Neural cell (in vitro differentiated cells): ENCODE data around the gene OGA. TPM values are rescaled to one million over a fixed set of nuclear protein-coding genes. Genes with fewer than 3 reads are reported as not detected.

Experiments used
- H2AFZ ChIP-seq: fragments of 200-600, 300-800 bp; sonication (generic), shearing (Covaris generic); 2 replicates; pipeline ENCODE4 v1.6.0; 2014; ENCODE audit warnings: low read depth, mild to moderate bottlenecking, antibody characterized with exemption, low read length, moderate library complexity
- H3F3A ChIP-seq: fragments of 200-600 bp; shearing (Covaris generic); 2 replicates; pipeline ENCODE4 v1.6.1; 2016; ENCODE audit warnings: mild to moderate bottlenecking, moderate library complexity, mixed read lengths, antibody characterized with exemption, low read length; ENCODE audit not compliant: insufficient read depth, poor library complexity, severe bottlenecking
- H3K27ac ChIP-seq: fragments of 200-600, 300-800 bp; sonication (generic), shearing (Covaris generic); 2 replicates; pipeline ENCODE4 v1.5.1; 2014; ENCODE audit warnings: mild to moderate bottlenecking, low read length, moderate library complexity
- H3K27me3 ChIP-seq: fragments of 300-800, 200-600 bp; sonication (generic), shearing (Covaris generic); 2 replicates; pipeline ENCODE4 v1.6.0; 2014; ENCODE audit warnings: mild to moderate bottlenecking, low read depth, low read length, moderate library complexity; ENCODE audit not compliant: insufficient read depth
- H3K36me3 ChIP-seq: fragments of 300-800, 200-600 bp; sonication (generic), shearing (Covaris generic); 2 replicates; pipeline ENCODE4 v1.5.1; 2014; ENCODE audit warnings: mild to moderate bottlenecking, antibody characterized with exemption, low read length, moderate library complexity; ENCODE audit not compliant: insufficient read depth
- H3K4me2 ChIP-seq: fragments of 300-800, 200-600 bp; sonication (generic), shearing (Covaris generic); 2 replicates; pipeline ENCODE4 v1.6.0; 2014; ENCODE audit warnings: mild to moderate bottlenecking, low read length
- H3K4me3 ChIP-seq: fragments of 300-800, 200-600 bp; sonication (generic), shearing (Covaris generic); 2 replicates; pipeline ENCODE4 v1.5.1; 2014; ENCODE audit warnings: mild to moderate bottlenecking, low read length, moderate library complexity
- H3K79me2 ChIP-seq: fragments of 200-600 bp; shearing (Covaris generic); replicated peaks from 2 replicates; pipeline ENCODE4 v1.6.0; 2014; ENCODE audit warnings: mild to moderate bottlenecking, low read length, moderate library complexity; ENCODE audit not compliant: insufficient read depth
- H3K9ac ChIP-seq: fragments of 300-800, 200-600 bp; sonication (generic), shearing (Covaris generic); 2 replicates; pipeline ENCODE4 v1.6.1; 2016; ENCODE audit warnings: mild to moderate bottlenecking, low read length, mixed read lengths
- H3K9me2 ChIP-seq: fragments of 200-600 bp; shearing (Covaris generic); 2 replicates; pipeline ENCODE4 v1.6.1; 2016; ENCODE audit warnings: mild to moderate bottlenecking, low read length, mixed read lengths; ENCODE audit not compliant: insufficient read depth
- H3K9me3 ChIP-seq: fragments of 200-600, 300-800 bp; sonication (generic), shearing (Covaris generic); 2 replicates; pipeline ENCODE4 v1.6.1; 2016; ENCODE audit warnings: mild to moderate bottlenecking, mixed run types, low read length, moderate library complexity, mixed read lengths
- H4K20me1 ChIP-seq: fragments of 200-600 bp; shearing (Covaris generic); 2 replicates; pipeline ENCODE4 v1.6.1; 2016; ENCODE audit warnings: mild to moderate bottlenecking, mixed run types; ENCODE audit not compliant: insufficient read depth
- EP300 ChIP-seq: fragments of 450-650 bp; conservative IDR thresholded peaks from 2 replicates; pipeline ENCODE4 v1.6.1; 2014; ENCODE audit warnings: antibody characterized with exemption, mild to moderate bottlenecking, moderate library complexity; ENCODE audit not compliant: poor library complexity, severe bottlenecking
- EZH2 ChIP-seq: fragments of 200-600, 300-800 bp; shearing (Covaris generic), sonication (generic); IDR thresholded peaks from 2 replicates; pipeline ENCODE4 v1.6.1; 2014; ENCODE audit warnings: antibody characterized with exemption, low read length, borderline replicate concordance, mild to moderate bottlenecking; ENCODE audit not compliant: insufficient read depth, poor library complexity, severe bottlenecking
- MXI1 ChIP-seq: fragments of 450-650 bp; conservative IDR thresholded peaks from 2 replicates; pipeline ENCODE4 v1.6.1; 2014; ENCODE audit warnings: antibody characterized with exemption, mild to moderate bottlenecking; ENCODE audit not compliant: poor library complexity, severe bottlenecking
- POLR2AphosphoS5 ChIP-seq: IDR thresholded peaks from 2 replicates; pipeline ENCODE4 v1.6.1; 2012
- RAD21 ChIP-seq: fragments of 450-650 bp; conservative IDR thresholded peaks from 2 replicates; pipeline ENCODE4 v1.6.1; 2014; ENCODE audit warnings: antibody characterized with exemption, mild to moderate bottlenecking, moderate library complexity
- REST ChIP-seq: IDR thresholded peaks from 2 replicates; pipeline ENCODE4 v1.6.1; 2012; ENCODE audit warnings: borderline replicate concordance
- SMC3 ChIP-seq: fragments of 450-650 bp; conservative IDR thresholded peaks from 2 replicates; pipeline ENCODE4 v1.6.1; 2014; ENCODE audit warnings: antibody characterized with exemption, mild to moderate bottlenecking, moderate library complexity; ENCODE audit not compliant: poor library complexity
- TAF1 ChIP-seq: IDR thresholded peaks from 2 replicates; pipeline ENCODE4 v1.6.1; 2012; ENCODE audit warnings: low read depth
- polyA plus RNA-seq: library from polyadenylated mRNA; depleted of rRNA; stranded (reverse); fragments of >200 nt; gene quantifications from 2 replicates; pipeline ENCODE4 v1.2.3, GENCODE V29; 2014
- TF ChIP-seq, protein P1 (sequence below): fragments of 450-650 bp; IDR thresholded peaks from 2 replicates; pipeline ENCODE4 v1.5.1; 2014; ENCODE audit warnings: antibody characterized with exemption, mild to moderate bottlenecking, moderate library complexity; ENCODE audit not compliant: poor library complexity, severe bottlenecking

OGA gene
- polyA plus RNA-seq, 1 donor from 2014 or later: 357 TPM

DNA sequence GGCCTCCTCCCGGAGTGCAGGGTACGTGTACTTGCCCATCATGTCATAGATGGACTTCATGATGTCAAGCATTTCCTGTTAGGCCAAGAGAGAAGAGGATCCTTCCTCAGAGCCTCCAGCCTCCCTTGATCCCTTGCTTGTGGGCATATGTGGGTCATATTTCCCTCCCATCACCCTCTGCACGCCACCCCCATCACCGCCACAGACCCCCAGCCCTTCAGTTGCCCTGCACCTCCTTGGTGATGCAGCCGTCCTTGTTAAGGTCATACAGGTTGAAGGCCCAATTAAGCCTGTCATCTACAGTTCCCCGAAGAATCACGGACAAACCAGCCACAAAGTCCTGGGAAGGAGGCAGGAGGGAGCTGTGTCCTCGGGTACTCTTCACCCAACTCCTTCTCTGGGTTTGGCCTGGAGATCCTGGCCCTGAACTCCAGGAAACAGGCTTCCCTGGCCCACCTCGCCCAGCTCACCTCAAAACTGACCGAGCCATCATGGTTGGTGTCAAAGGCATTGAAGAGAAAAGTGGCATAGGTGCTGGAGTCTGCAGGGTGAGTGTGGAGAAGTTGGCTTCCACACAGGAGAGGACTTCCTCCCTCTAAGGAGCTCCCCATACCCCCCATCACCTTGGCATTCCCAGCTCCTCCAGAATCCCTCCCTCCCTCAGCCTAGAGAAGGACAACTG is 9.8 kb upstream of the OGA start:
- Histone ChIP-seq H3K27ac (no peak overlapping the region), H2AFZ (no peak overlapping the region), H3K9me2 (no peaks in the 10 kb centered on the region), H3K4me2 (no peak overlapping the region), H3K4me3 (no peak overlapping the region), H3K79me2 (no peaks in the 10 kb centered on the region), H3K9me3 (no peaks in the 10 kb centered on the region), H4K20me1 (no peaks in the 10 kb centered on the region), H3K36me3 (no peaks in the 10 kb centered on the region), H3K27me3 (no peaks in the 10 kb centered on the region), H3K9ac (no peak overlapping the region), H3F3A (no peaks in the 10 kb centered on the region)
- TF ChIP-seq EZH2 (no peak), REST (no peak), SMC3 (no peak), MXI1 (no peak), EP300 (no peak), POLR2AphosphoS5 (no peak)
- TF ChIP-seq, protein P1, sequence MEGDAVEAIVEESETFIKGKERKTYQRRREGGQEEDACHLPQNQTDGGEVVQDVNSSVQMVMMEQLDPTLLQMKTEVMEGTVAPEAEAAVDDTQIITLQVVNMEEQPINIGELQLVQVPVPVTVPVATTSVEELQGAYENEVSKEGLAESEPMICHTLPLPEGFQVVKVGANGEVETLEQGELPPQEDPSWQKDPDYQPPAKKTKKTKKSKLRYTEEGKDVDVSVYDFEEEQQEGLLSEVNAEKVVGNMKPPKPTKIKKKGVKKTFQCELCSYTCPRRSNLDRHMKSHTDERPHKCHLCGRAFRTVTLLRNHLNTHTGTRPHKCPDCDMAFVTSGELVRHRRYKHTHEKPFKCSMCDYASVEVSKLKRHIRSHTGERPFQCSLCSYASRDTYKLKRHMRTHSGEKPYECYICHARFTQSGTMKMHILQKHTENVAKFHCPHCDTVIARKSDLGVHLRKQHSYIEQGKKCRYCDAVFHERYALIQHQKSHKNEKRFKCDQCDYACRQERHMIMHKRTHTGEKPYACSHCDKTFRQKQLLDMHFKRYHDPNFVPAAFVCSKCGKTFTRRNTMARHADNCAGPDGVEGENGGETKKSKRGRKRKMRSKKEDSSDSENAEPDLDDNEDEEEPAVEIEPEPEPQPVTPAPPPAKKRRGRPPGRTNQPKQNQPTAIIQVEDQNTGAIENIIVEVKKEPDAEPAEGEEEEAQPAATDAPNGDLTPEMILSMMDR: no peak

- Histone ChIP-seq H3K36me3 (no peaks in the 10 kb centered on the region), H3K27ac (no peak overlapping the region), H3K9me3 (no peaks in the 10 kb centered on the region), H3K4me3 (no peak overlapping the region), H3K9me2 (no peaks in the 10 kb centered on the region), H3K4me2 (no peak overlapping the region), H2AFZ (no peak overlapping the region), H3K9ac (no peak overlapping the region), H3K27me3 (no peaks in the 10 kb centered on the region), H3F3A (no peaks in the 10 kb centered on the region), H3K79me2 (no peaks in the 10 kb centered on the region), H4K20me1 (no peaks in the 10 kb centered on the region)
- no peak for TF ChIP-seq EP300
- no peak for TF ChIP-seq POLR2AphosphoS5
- no peak for TF ChIP-seq SMC3
- TF ChIP-seq EZH2: no peak
- TF ChIP-seq, protein P1: no peak
- TF ChIP-seq TAF1: no peak
- TF ChIP-seq RAD21: no peak
- TF ChIP-seq REST: no peak
- no peak for TF ChIP-seq MXI1
These were observed 8.7 kb upstream of the OGA start for GRCh38 chr10:101826852-101827434.
